Suprapubic skin (tissue), 4 donors: ENCODE data around the gene MIXL1. TPM values are rescaled to one million over a fixed set of nuclear protein-coding genes. Genes with fewer than 3 reads are reported as not detected.

ENCODE experiments used
- DNase-seq, 2 donors: peaks; one replicate each; pipeline ENCODE4 v3.0.0-alpha.2; 2019; ENCODE audit warnings: low spot score in 2 of 2
- H3K27ac ChIP-seq: fragments of 200-600 bp; sonication (generic); one replicate; pipeline ENCODE4 v1.5.1; 2019
- H3K27me3 ChIP-seq: fragments of 200-600 bp; sonication (generic); one replicate; pipeline ENCODE4 v1.5.1; 2019
- H3K36me3 ChIP-seq: fragments of 200-600 bp; sonication (generic); one replicate; pipeline ENCODE4 v1.5.1; 2019
- H3K4me1 ChIP-seq: fragments of 200-600 bp; sonication (generic); one replicate; pipeline ENCODE4 v1.5.1; 2019
- H3K4me3 ChIP-seq: fragments of 200-600 bp; sonication (generic); one replicate; pipeline ENCODE4 v1.5.1; 2019; ENCODE audit warnings: mild to moderate bottlenecking
- H3K9me3 ChIP-seq: fragments of 200-600 bp; sonication (generic); one replicate; pipeline ENCODE4 v1.5.1; 2019
- EP300 ChIP-seq: sonication (generic); formaldehyde crosslinking; IDR thresholded peaks from one replicate; pipeline ENCODE4 v1.6.1; 2017; ENCODE audit warnings: antibody characterized with exemption
- POLR2A ChIP-seq, 2 donors: fragments of 450-650 bp; IDR thresholded peaks; one replicate each; pipeline ENCODE4 v1.6.1; 2017; ENCODE audit warnings: antibody characterized with exemption in 2 of 2, mild to moderate bottlenecking in 2 of 2, moderate library complexity in 2 of 2
- POLR2AphosphoS5 ChIP-seq, 3 donors: sonication (generic); formaldehyde crosslinking; IDR thresholded peaks; one replicate each; pipeline ENCODE4 v1.6.1; 2017; ENCODE audit warnings: antibody characterized with exemption in 3 of 3
- WGBS: methylation state at CpG from one replicate; pipeline ENCODE4 v1.1.5; 2018; 5-methylcytosine and 5-hydroxymethylcytosine counted together
- total RNA-seq, 4 donors: library from RNA; depleted of rRNA; stranded (reverse); fragments of >200 nt; gene quantifications; one replicate each; pipeline ENCODE4 v1.1.0, GENCODE V29; 2016
- TF ChIP-seq, protein P1 (sequence below), 2 donors: fragments of 200-600 bp in 1 of 2; fragments of 450-650 bp in 1 of 2; sonication (generic) in 1 of 2; IDR thresholded peaks; one replicate each; pipeline ENCODE4 v1.5.1; 2016 to 2019; ENCODE audit warnings: antibody characterized with exemption in 2 of 2, mild to moderate bottlenecking in 1 of 2, moderate library complexity in 1 of 2

The MIXL1 gene
- total RNA-seq: under 1 TPM in 1 of 4 donors, not detected in 3; 0.45 TPM

DNA sequence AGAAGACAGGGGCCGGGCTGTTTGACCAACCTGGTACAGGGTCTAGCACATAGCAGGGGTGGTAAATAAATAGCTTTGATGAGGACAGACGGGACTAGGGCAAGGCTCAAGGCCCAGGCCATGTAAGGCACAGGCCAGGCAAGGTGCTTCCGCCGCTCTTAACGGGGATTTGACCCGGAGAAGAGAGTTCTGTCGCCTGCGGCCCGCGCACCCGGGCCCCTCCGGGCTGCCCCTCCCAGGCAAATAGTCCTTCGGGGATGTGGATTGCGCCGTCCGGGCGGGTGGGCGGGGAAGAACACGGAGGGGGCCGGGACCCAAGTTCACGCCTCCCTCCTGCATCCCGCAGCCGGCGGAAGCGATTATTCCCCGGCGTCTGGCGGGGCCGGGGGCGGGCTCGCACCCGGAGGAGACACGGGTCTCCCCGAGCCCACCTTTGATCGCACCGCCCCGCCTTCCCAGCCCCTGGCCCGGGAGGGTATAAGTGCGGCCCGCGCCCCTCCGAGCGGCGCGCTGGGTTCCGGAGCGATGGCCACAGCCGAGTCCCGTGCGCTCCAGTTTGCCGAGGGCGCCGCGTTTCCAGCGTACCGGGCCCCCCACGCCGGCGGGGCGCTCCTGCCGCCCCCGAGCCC, at the start of gene MIXL1:
Gene MIXL1 (plus strand): TSS at position 508 of the 629 bp plus-strand sequence. CDS start 18 bp downstream, at position 526.
- Histone ChIP-seq H3K27ac (no peak within 1 kb of the TSS), H3K4me1 (peaks cover 12% of the 10 kb centered on the region), H3K36me3 (no peaks in the 10 kb centered on the region), H3K27me3 (peaks cover 26% of the 10 kb centered on the region), H3K4me3 (peak within 1 kb of the TSS; percentile 52), H3K9me3 (no peaks in the 10 kb centered on the region)
- no peak for DNase-seq
- 33% methylated on average over 12 of the region's 62 CpGs for WGBS
- TF ChIP-seq POLR2A (IDR thresholded peaks at IDR 0.05): no peak
- TF ChIP-seq, protein P1, sequence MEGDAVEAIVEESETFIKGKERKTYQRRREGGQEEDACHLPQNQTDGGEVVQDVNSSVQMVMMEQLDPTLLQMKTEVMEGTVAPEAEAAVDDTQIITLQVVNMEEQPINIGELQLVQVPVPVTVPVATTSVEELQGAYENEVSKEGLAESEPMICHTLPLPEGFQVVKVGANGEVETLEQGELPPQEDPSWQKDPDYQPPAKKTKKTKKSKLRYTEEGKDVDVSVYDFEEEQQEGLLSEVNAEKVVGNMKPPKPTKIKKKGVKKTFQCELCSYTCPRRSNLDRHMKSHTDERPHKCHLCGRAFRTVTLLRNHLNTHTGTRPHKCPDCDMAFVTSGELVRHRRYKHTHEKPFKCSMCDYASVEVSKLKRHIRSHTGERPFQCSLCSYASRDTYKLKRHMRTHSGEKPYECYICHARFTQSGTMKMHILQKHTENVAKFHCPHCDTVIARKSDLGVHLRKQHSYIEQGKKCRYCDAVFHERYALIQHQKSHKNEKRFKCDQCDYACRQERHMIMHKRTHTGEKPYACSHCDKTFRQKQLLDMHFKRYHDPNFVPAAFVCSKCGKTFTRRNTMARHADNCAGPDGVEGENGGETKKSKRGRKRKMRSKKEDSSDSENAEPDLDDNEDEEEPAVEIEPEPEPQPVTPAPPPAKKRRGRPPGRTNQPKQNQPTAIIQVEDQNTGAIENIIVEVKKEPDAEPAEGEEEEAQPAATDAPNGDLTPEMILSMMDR (IDR thresholded peaks at IDR 0.05): no peak

DNA sequence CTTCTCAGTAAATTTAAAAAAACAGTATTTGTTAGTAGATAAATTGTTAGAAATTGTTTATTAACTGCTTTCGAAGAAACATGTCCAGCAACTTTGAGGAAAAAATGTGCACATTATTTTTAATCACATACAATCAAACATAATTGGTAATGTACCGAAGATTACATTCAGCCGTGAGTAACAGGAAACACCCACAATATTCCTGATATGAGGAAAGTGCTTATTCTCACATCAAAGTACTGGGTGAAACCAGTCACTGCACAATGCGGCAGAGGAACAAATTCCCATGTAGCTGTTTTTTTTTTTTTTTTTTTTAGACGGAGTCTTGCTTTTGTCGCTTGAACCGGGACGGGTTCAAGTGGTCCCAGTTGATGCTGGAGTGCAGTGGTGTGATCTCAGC, 46.6 kb upstream of the MIXL1 start:
- DNase-seq: no peak
- H3K27me3 ChIP-seq: no peaks in the 10 kb centered on the region
- 81% methylated on average over 8 of the region's 8 CpGs for WGBS
- peaks cover 6% of the 10 kb centered on the region for H3K36me3 ChIP-seq
- no peak overlapping the region for H3K4me3 ChIP-seq
- H3K9me3 ChIP-seq: no peaks in the 10 kb centered on the region
- H3K27ac ChIP-seq: no peak overlapping the region
- peaks cover 35% of the 10 kb centered on the region for H3K4me1 ChIP-seq
- TF ChIP-seq POLR2A (IDR thresholded peaks at IDR 0.05) (no peak), EP300 (no peak), POLR2AphosphoS5 (IDR thresholded peaks at IDR 0.05) (no peak)
- TF ChIP-seq, protein P1 (IDR thresholded peaks at IDR 0.05): no peak

DNA sequence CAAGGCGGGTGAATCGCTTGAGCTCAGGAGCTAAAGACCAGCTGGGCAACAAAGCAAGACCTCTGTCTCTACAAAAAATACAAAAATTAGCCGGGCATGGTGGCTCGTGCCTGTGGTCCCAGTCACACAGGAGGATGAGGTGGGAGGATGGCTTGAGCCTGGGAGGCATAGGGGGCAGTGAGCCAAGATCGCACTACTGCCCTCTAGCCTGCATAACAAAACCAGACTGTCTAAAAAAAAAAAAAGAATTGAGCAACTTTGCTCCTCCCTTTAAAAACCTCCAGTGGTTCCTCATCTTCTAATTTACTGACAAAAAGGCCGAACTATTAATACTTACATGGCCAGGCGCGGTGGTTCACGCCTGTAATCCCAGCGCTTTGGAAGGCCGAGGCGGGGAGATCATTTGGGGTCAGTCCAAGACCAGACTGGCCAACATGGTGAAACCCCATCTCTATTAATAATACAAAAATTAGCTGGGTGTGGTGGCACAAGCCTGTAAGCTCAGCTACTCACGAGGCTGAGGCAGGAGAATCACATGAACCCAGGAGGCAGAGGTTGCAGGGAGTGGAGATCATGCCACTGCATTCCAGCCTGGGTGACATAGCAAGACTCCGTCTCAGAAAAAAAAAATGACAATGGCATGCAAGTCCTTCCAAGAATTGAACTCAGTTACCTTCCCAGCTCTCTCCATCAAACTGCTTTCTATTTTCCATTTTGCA, 41.3 kb upstream of the MIXL1 start:
- TF ChIP-seq, protein P1 (IDR thresholded peaks at IDR 0.05): peak in 1 of 2 donors; percentile 33
- no peak for TF ChIP-seq POLR2AphosphoS5 (IDR thresholded peaks at IDR 0.05)
- TF ChIP-seq POLR2A (IDR thresholded peaks at IDR 0.05): no peak
- TF ChIP-seq EP300: no peak
- Histone ChIP-seq H3K27me3 (no peaks in the 10 kb centered on the region), H3K27ac (peak overlapping the region; percentile 53), H3K9me3 (no peaks in the 10 kb centered on the region), H3K4me3 (no peak overlapping the region), H3K36me3 (peaks cover 3% of the 10 kb centered on the region), H3K4me1 (peaks cover 67% of the 10 kb centered on the region)
- peak in 1 of 2 donors; percentile 71 for DNase-seq
- WGBS: 54% methylated on average over 14 of the region's 14 CpGs

DNA sequence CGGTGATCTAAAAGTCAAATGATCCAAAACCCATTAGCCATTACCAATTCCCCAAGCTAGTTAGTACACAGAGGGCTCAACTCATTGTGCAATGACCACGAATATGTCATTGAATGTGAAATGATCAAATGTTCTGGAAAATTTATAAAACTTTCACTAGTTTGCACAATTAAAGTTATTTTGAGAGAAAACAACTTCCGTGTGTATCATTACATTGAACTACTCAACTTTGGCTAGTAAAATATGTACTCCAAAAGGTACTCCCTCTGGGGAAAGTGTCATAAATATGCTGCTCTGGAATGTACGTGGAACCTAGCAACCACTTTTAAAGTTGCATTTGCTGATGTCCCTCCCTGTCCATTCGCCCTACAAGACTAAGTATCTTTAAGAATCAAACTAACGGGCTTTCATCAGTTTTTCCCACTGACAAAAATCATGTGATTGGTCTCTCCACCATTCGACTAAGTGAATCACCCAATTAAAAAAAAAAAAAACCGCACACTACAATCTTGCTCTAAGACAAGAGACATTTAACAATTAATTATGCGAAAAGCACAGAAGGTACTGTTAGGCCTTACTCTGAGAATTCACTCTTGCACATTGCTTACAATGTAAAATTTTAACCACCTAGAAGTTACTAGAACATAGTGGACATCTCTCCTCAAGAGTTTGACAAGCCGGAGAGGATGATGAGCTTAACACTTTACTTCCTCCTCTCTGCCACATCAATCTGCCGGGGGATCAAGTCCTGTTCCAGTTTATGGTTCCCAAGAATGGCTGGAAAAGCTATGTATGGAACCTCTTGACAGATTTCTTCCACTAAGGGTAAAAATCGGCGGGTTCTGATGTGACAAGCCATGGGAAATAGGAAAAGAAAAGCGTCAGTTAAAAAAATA, 38.1 kb upstream of the MIXL1 start:
- peak overlapping the region; percentile 98 for H3K27ac ChIP-seq
- DNase-seq: no peak
- peak overlapping the region; percentile 93 for H3K4me3 ChIP-seq
- H3K4me1 ChIP-seq: peaks cover 58% of the 10 kb centered on the region
- H3K36me3 ChIP-seq: peaks cover 3% of the 10 kb centered on the region
- no peaks in the 10 kb centered on the region for H3K9me3 ChIP-seq
- 17% methylated on average over 14 of the region's 14 CpGs for WGBS
- TF ChIP-seq, protein P1 (IDR thresholded peaks at IDR 0.05): no peak
- TF ChIP-seq POLR2AphosphoS5 (IDR thresholded peaks at IDR 0.05): no peak
- TF ChIP-seq EP300: no peak
- TF ChIP-seq POLR2A (IDR thresholded peaks at IDR 0.05): no peak
- H3K27me3 ChIP-seq: no peaks in the 10 kb centered on the region
